HEK293 (cell line): ENCODE data around the gene REC114.

Source experiments
- BCL11B ChIP-seq: fragments of 450-650 bp; formaldehyde crosslinking; IDR thresholded peaks from 2 replicates; pipeline ENCODE4 v1.5.1; 2016; ENCODE audit warnings: low read depth, missing biosample characterization, missing genetic modification characterization
- BCL6B ChIP-seq: fragments of 450-650 bp; formaldehyde crosslinking; IDR thresholded peaks from 2 replicates; pipeline ENCODE4 v1.5.1; 2017; ENCODE audit warnings: missing biosample characterization, missing genetic modification characterization
- GLIS2 ChIP-seq: fragments of 450-650 bp; formaldehyde crosslinking; IDR thresholded peaks from 2 replicates; pipeline ENCODE4 v1.5.1; 2016; ENCODE audit warnings: missing biosample characterization, missing genetic modification characterization
- KLF10 ChIP-seq: fragments of 450-650 bp; IDR thresholded peaks from 2 replicates; pipeline ENCODE4 v1.5.1; 2018; ENCODE audit warnings: missing biosample characterization, mild to moderate bottlenecking, missing genetic modification characterization
- OSR2 ChIP-seq: fragments of 450-650 bp; formaldehyde crosslinking; IDR thresholded peaks from 2 replicates; pipeline ENCODE4 v1.5.1; 2016; ENCODE audit warnings: missing biosample characterization, missing genetic modification characterization
- YY1 ChIP-seq: fragments of 450-650 bp; formaldehyde crosslinking; IDR thresholded peaks from 2 replicates; pipeline ENCODE4 v1.5.1; 2018; ENCODE audit warnings: missing biosample characterization, missing genetic modification characterization
- ZBTB1 ChIP-seq: fragments of 450-650 bp; formaldehyde crosslinking; IDR thresholded peaks from 2 replicates; pipeline ENCODE4 v1.5.1; 2016; ENCODE audit warnings: missing biosample characterization, missing genetic modification characterization
- ZBTB17 ChIP-seq: fragments of 450-650 bp; formaldehyde crosslinking; IDR thresholded peaks from 2 replicates; pipeline ENCODE4 v1.5.1; 2016; ENCODE audit warnings: missing biosample characterization, missing genetic modification characterization
- ZBTB26 ChIP-seq: fragments of 450-650 bp; formaldehyde crosslinking; optimal IDR thresholded peaks from 2 replicates; pipeline ENCODE3; 2016; ENCODE audit warnings: missing biosample characterization, mild to moderate bottlenecking, missing genetic modification characterization
- ZBTB44 ChIP-seq: fragments of 450-650 bp; IDR thresholded peaks from 2 replicates; pipeline ENCODE4 v1.5.1; 2018; ENCODE audit warnings: missing biosample characterization, mild to moderate bottlenecking, missing genetic modification characterization
- ZBTB6 ChIP-seq: fragments of 450-650 bp; formaldehyde crosslinking; IDR thresholded peaks from 2 replicates; pipeline ENCODE4 v1.5.1; 2017; ENCODE audit warnings: missing biosample characterization, missing genetic modification characterization
- ZNF132 ChIP-seq: fragments of 450-650 bp; formaldehyde crosslinking; IDR thresholded peaks from 2 replicates; pipeline ENCODE4 v1.5.1; 2017; ENCODE audit warnings: missing biosample characterization, missing genetic modification characterization, borderline replicate concordance
- ZNF133 ChIP-seq: fragments of 450-650 bp; formaldehyde crosslinking; IDR thresholded peaks from 2 replicates; pipeline ENCODE4 v1.5.1; 2016; ENCODE audit warnings: missing biosample characterization, missing genetic modification characterization
- ZNF174 ChIP-seq: fragments of 450-650 bp; formaldehyde crosslinking; IDR thresholded peaks from 2 replicates; pipeline ENCODE4 v1.5.0; 2017; ENCODE audit warnings: missing biosample characterization, mild to moderate bottlenecking, missing genetic modification characterization
- ZNF175 ChIP-seq: fragments of 450-650 bp; formaldehyde crosslinking; IDR thresholded peaks from 2 replicates; pipeline ENCODE4 v1.5.1; 2016; ENCODE audit warnings: missing biosample characterization, missing genetic modification characterization
- ZNF221 ChIP-seq: fragments of 450-650 bp; formaldehyde crosslinking; IDR thresholded peaks from 2 replicates; pipeline ENCODE4 v1.5.1; 2017; ENCODE audit warnings: missing biosample characterization, missing genetic modification characterization, borderline replicate concordance
- ZNF239 ChIP-seq: fragments of 450-650 bp; formaldehyde crosslinking; IDR thresholded peaks from 2 replicates; pipeline ENCODE4 v1.5.1; 2016; ENCODE audit warnings: missing biosample characterization, missing genetic modification characterization
- ZNF274 ChIP-seq, 2 experiments: fragments of 200-500 bp in 1 of 2; fragments of 450-650 bp in 1 of 2; sonication (Bioruptor generic) in 1 of 2; formaldehyde crosslinking in 1 of 2; IDR thresholded peaks; 2 replicates each; pipeline versions ENCODE4 v1.5.1 to v1.6.1; 2014 to 2016; ENCODE audit warnings: borderline replicate concordance in 1 of 2, inconsistent platforms in 1 of 2, low read length in 1 of 2, missing biosample characterization in 1 of 2, missing genetic modification characterization in 1 of 2
- ZNF280C ChIP-seq: fragments of 450-650 bp; formaldehyde crosslinking; IDR thresholded peaks from 2 replicates; pipeline ENCODE4 v1.5.1; 2016; ENCODE audit warnings: missing biosample characterization, missing genetic modification characterization
- ZNF292 ChIP-seq: fragments of 450-650 bp; formaldehyde crosslinking; IDR thresholded peaks from 2 replicates; pipeline ENCODE4 v1.5.1; 2016; ENCODE audit warnings: low read depth, missing biosample characterization, missing genetic modification characterization, borderline replicate concordance
- ZNF394 ChIP-seq: fragments of 450-650 bp; formaldehyde crosslinking; IDR thresholded peaks from 2 replicates; pipeline ENCODE4 v1.5.1; 2016; ENCODE audit warnings: missing biosample characterization, missing genetic modification characterization, mild to moderate bottlenecking, moderate library complexity, borderline replicate concordance
- ZNF416 ChIP-seq: fragments of 450-650 bp; formaldehyde crosslinking; IDR thresholded peaks from 2 replicates; pipeline ENCODE4 v1.5.1; 2016; ENCODE audit warnings: missing biosample characterization, missing genetic modification characterization
- ZNF513 ChIP-seq: fragments of 450-650 bp; IDR thresholded peaks from 2 replicates; pipeline ENCODE4 v1.5.1; 2018; ENCODE audit warnings: missing biosample characterization, missing genetic modification characterization
- ZNF529 ChIP-seq: fragments of 450-650 bp; formaldehyde crosslinking; IDR thresholded peaks from 2 replicates; pipeline ENCODE4 v1.5.1; 2017; ENCODE audit warnings: missing genetic modification characterization, missing biosample characterization; ENCODE audit not compliant: insufficient replicate concordance
- ZNF571 ChIP-seq: fragments of 450-650 bp; formaldehyde crosslinking; IDR thresholded peaks from 2 replicates; pipeline ENCODE4 v1.5.0; 2017; ENCODE audit warnings: missing biosample characterization, missing genetic modification characterization
- ZNF621 ChIP-seq: fragments of 450-650 bp; formaldehyde crosslinking; IDR thresholded peaks from 2 replicates; pipeline ENCODE4 v1.5.1; 2017; ENCODE audit warnings: missing biosample characterization, missing genetic modification characterization
- ZNF677 ChIP-seq: fragments of 450-650 bp; IDR thresholded peaks from 2 replicates; pipeline ENCODE4 v1.5.0; 2018; ENCODE audit warnings: missing biosample characterization, mild to moderate bottlenecking, missing genetic modification characterization, moderate library complexity
- ZNF776 ChIP-seq: fragments of 450-650 bp; formaldehyde crosslinking; IDR thresholded peaks from 2 replicates; pipeline ENCODE4 v1.5.0; 2017; ENCODE audit warnings: missing biosample characterization, missing genetic modification characterization, borderline replicate concordance
- ZSCAN16 ChIP-seq: fragments of 450-650 bp; formaldehyde crosslinking; IDR thresholded peaks from 2 replicates; pipeline ENCODE4 v1.5.1; 2016; ENCODE audit warnings: missing biosample characterization, missing genetic modification characterization
- ZSCAN23 ChIP-seq: fragments of 450-650 bp; formaldehyde crosslinking; IDR thresholded peaks from 2 replicates; pipeline ENCODE4 v1.5.1; 2016; ENCODE audit warnings: missing biosample characterization, missing genetic modification characterization
- ZSCAN30 ChIP-seq: fragments of 450-650 bp; IDR thresholded peaks from 2 replicates; pipeline ENCODE4 v1.5.1; 2018; ENCODE audit warnings: missing biosample characterization, mild to moderate bottlenecking, missing genetic modification characterization, moderate library complexity

The REC114 gene

GRCh38 chr15:73593304-73594074 lies 150.5 kb downstream of the REC114 start (continued):
- no peak for TF ChIP-seq YY1 (tag by site-specific recombination)
- TF ChIP-seq OSR2 (tag by site-specific recombination), result peak; percentile 76
- no peak for TF ChIP-seq BCL6B (tag by site-specific recombination)
- peak; percentile 69 for TF ChIP-seq ZBTB17
- peak; percentile 56; the same call in 1 of the 2 replicates for TF ChIP-seq ZBTB44 (tag by site-specific recombination)
- no peak for TF ChIP-seq ZBTB6
- no peak for TF ChIP-seq ZNF221 (tag by site-specific recombination)
- no peak for TF ChIP-seq ZNF239 (tag by site-specific recombination)
- no peak for TF ChIP-seq ZNF394
- TF ChIP-seq ZNF174 (tag by site-specific recombination), result no peak
- no peak for TF ChIP-seq ZNF292 (tag by site-specific recombination)
- TF ChIP-seq ZNF133 (tag by site-specific recombination), result no peak
- TF ChIP-seq ZNF132 (tag by site-specific recombination), result no peak
- no peak for TF ChIP-seq ZNF280C (tag by site-specific recombination)
- TF ChIP-seq BCL11B, result no peak
- no peak for TF ChIP-seq ZNF175 (tag by site-specific recombination)
- TF ChIP-seq ZSCAN23 (tag by site-specific recombination), result no peak
- TF ChIP-seq ZSCAN16 (tag by site-specific recombination), result no peak
- no peak for TF ChIP-seq ZNF776 (tag by site-specific recombination)
- no peak for TF ChIP-seq ZNF571 (tag by site-specific recombination)
- no peak for TF ChIP-seq ZNF274 (IDR thresholded peaks at IDR 0.05; ENCODE audit: low read length)
- TF ChIP-seq ZNF274 (tag by site-specific recombination; IDR thresholded peaks at IDR 0.05; ENCODE audit: borderline replicate concordance), result no peak
- TF ChIP-seq ZBTB1 (tag by site-specific recombination), result no peak
- TF ChIP-seq KLF10, result no peak
- TF ChIP-seq ZNF416 (tag by site-specific recombination), result no peak
- TF ChIP-seq ZNF621 (tag by site-specific recombination), result no peak
- TF ChIP-seq ZBTB26 (tag by site-specific recombination), result no peak
- no peak for TF ChIP-seq ZNF529 (tag by site-specific recombination)
- no peak for TF ChIP-seq ZSCAN30
- no peak for TF ChIP-seq GLIS2 (tag by site-specific recombination)
- no peak for TF ChIP-seq ZNF677 (tag by site-specific recombination)
- no peak for TF ChIP-seq ZNF513 (tag by site-specific recombination)
